ENCODE results near the gene SUPT6H. TPM values are rescaled to one million over a fixed set of nuclear protein-coding genes. Genes with fewer than 3 reads are reported as not detected.

Gene SUPT6H
- total RNA-seq, 1 experiment from 2014 or later, result 61.3 TPM

GRCh38 chr17:28725166-28725659 lies 63.2 kb downstream of the SUPT6H start:
- POLR2A ChIA-PET, result interaction anchor here (0.5 to 6.4 kb wide), 8 partner anchors 14 to 455 kb away, joined by 3 to 310 read pairs (median 10); partner anchors contain the start of genes FAM222B, MYO18A, PHF12 and PROCA1
- no peak for DNase-seq (ENCODE audit: low spot score)
- no peaks in the 10 kb centered on the region for H3K9me3 Mint-ChIP-seq
- peak overlapping the region; percentile 98 for H3K27ac Mint-ChIP-seq
- CTCF ChIA-PET, result interaction anchor here (0.6 to 12.2 kb wide), 10 partner anchors 8 to 391 kb away, joined by 5 to 541 read pairs (median 19); partner anchors contain the start of genes PHF12, PROCA1 and TRAF4
- H3K27me3 Mint-ChIP-seq (ENCODE audit: low read depth), result no peaks in the 10 kb centered on the region
- peak; percentile 0 for ATAC-seq
- peak overlapping the region; percentile 93 for H3K4me3 Mint-ChIP-seq
- peaks cover 54% of the 10 kb centered on the region for H3K4me1 Mint-ChIP-seq
- H3K36me3 Mint-ChIP-seq, result peaks cover 43% of the 10 kb centered on the region
- TF ChIP-seq NR2C2 (CRISPR knock-in tag; IDR thresholded peaks at IDR 0.05) (no peak), ZBTB21 (CRISPR knock-in tag; IDR thresholded peaks at IDR 0.05; ENCODE audit: borderline replicate concordance) (0 out of 2 replicates have a peak, but pooled peaks have one; percentile 32), ZNF532 (CRISPR knock-in tag; IDR thresholded peaks at IDR 0.05; ENCODE audit: borderline replicate concordance) (no peak), ZNF396 (CRISPR knock-in tag; IDR thresholded peaks at IDR 0.05; ENCODE audit: borderline replicate concordance) (no peak), ZNF281 (CRISPR knock-in tag; IDR thresholded peaks at IDR 0.05) (no peak), RORB (CRISPR knock-in tag; IDR thresholded peaks at IDR 0.05) (no peak), TEAD1 (CRISPR knock-in tag; IDR thresholded peaks at IDR 0.05) (no peak), ZNF512 (CRISPR knock-in tag; IDR thresholded peaks at IDR 0.05; ENCODE audit: borderline replicate concordance) (no peak), ERG (CRISPR knock-in tag; IDR thresholded peaks at IDR 0.05) (peak; percentile 86; the same call in 1 of the 2 replicates), MLX (CRISPR knock-in tag; IDR thresholded peaks at IDR 0.05) (no peak), ZNF416 (CRISPR knock-in tag; IDR thresholded peaks at IDR 0.05) (peak; percentile 51), ATF6 (CRISPR knock-in tag; IDR thresholded peaks at IDR 0.05) (no peak), E2F1 (CRISPR knock-in tag; IDR thresholded peaks at IDR 0.05) (no peak), PREB (CRISPR knock-in tag; IDR thresholded peaks at IDR 0.05; ENCODE audit: borderline replicate concordance) (no peak), TP53 (CRISPR knock-in tag; IDR thresholded peaks at IDR 0.05) (no peak; the same call in 1 of the 2 replicates), JUN (CRISPR knock-in tag; IDR thresholded peaks at IDR 0.05) (no peak), MXD4 (CRISPR knock-in tag; IDR thresholded peaks at IDR 0.05; ENCODE audit: borderline replicate concordance) (no peak), FOXJ3 (CRISPR knock-in tag; IDR thresholded peaks at IDR 0.05; ENCODE audit: borderline replicate concordance) (no peak; the same call in 1 of the 2 replicates), NFE2L1 (CRISPR knock-in tag; IDR thresholded peaks at IDR 0.05) (peak; percentile 8; the same call in 1 of the 2 replicates), EMX1 (CRISPR knock-in tag; IDR thresholded peaks at IDR 0.05) (peak; percentile 83; the same call in 1 of the 2 replicates), ETV6 (CRISPR knock-in tag; IDR thresholded peaks at IDR 0.05) (peak; percentile 88), ATF3 (CRISPR knock-in tag; conservative IDR thresholded peaks at IDR 0.05) (no peak)
